Fibroblast of peridontal ligament (primary cell): Measurements from ENCODE around the gene CENPF.
A peak's percentile ranks its signal among the peaks of the same experiment; 100 is the strongest.
"Not testable (repeated sequence)": the region's sequence is repeated elsewhere in the genome, so short reads cannot be mapped to it uniquely, and the experiment has no call there.

Source experiments
- DNase-seq: peaks from one replicate; pipeline ENCODE4 v3.0.0-alpha.2; 2010; ENCODE audit errors: extremely low read depth

The CENPF gene

GRCh38 chr1:214662223-214662785 is 59.3 kb downstream of the CENPF start:
- DNase-seq, result peak; percentile 35

- peak; percentile 57 for DNase-seq
These were observed 61.8 kb downstream of the CENPF start for GRCh38 chr1:214664651-214665433.

GRCh38 chr1:214665606-214666110 is 62.7 kb downstream of the CENPF start:
- DNase-seq, result no peak

- DNase-seq, result no peak
These were observed 63.7 kb downstream of the CENPF start for GRCh38 chr1:214666674-214667073.

GRCh38 chr1:214670098-214670497 is 67.1 kb downstream of the CENPF start:
- peak; percentile 64 for DNase-seq

- not testable (repeated sequence) for DNase-seq
These were observed 70.0 kb downstream of the CENPF start for GRCh38 chr1:214673029-214673428.

GRCh38 chr1:214673576-214673975 is 70.6 kb downstream of the CENPF start:
- no peak for DNase-seq

- DNase-seq, result not testable (repeated sequence)
These were observed 72.5 kb downstream of the CENPF start for GRCh38 chr1:214675524-214675923.

- no peak for DNase-seq
These were observed 73.8 kb downstream of the CENPF start for GRCh38 chr1:214676747-214677146.

- no peak for DNase-seq
These were observed 75.0 kb downstream of the CENPF start for GRCh38 chr1:214677945-214678344.

- no peak for DNase-seq
These were observed 75.4 kb downstream of the CENPF start for GRCh38 chr1:214678386-214678785.

- DNase-seq, result no peak
These were observed 80.6 kb downstream of the CENPF start for GRCh38 chr1:214683621-214684020.

GRCh38 chr1:214685906-214686305 is 82.9 kb downstream of the CENPF start:
- no peak for DNase-seq

- no peak for DNase-seq
These were observed 83.5 kb downstream of the CENPF start for GRCh38 chr1:214686497-214686896.

- no peak for DNase-seq
These were observed 85.9 kb downstream of the CENPF start for GRCh38 chr1:214688891-214689290.

GRCh38 chr1:214694769-214695168 is 91.8 kb downstream of the CENPF start:
- DNase-seq, result no peak

- no peak for DNase-seq
These were observed 95.6 kb downstream of the CENPF start for GRCh38 chr1:214698559-214698958.

- DNase-seq, result peak; percentile 25
These were observed 97.4 kb downstream of the CENPF start for GRCh38 chr1:214700437-214700836.

- DNase-seq, result no peak
These were observed 99.6 kb downstream of the CENPF start for GRCh38 chr1:214702556-214702955.

- DNase-seq, result no peak
These were observed 104.5 kb downstream of the CENPF start for GRCh38 chr1:214707306-214708087.

GRCh38 chr1:214708321-214708955 is 105.4 kb downstream of the CENPF start:
- peak; percentile 31 for DNase-seq

- no peak for DNase-seq
These were observed 106.2 kb downstream of the CENPF start for GRCh38 chr1:214709241-214709640.
